Activated CD8-positive, alpha-beta memory T cell treated with anti-CD3 and anti-CD28 coated beads, Interleukin-2, amount 10 ng/mL, durations not matched to agents 7 days and 5 days (primary cell): ENCODE measurements around the gene EPB41L2. TPM values are rescaled to one million over a fixed set of nuclear protein-coding genes. Genes with fewer than 3 reads are reported as not detected.
"Not testable (repeated sequence)": the region's sequence is repeated elsewhere in the genome, so short reads cannot be mapped to it uniquely, and the experiment has no call there.

Experiments
- ATAC-seq: fragments of 150-1000 bp; cut with Tn5 transposase; one replicate; pipeline ENCODE4 v1.10.0; 2021; ENCODE audit warnings: moderate library complexity
- CTCF ChIA-PET: fragments of 350-600 bp; sonication (Branson Sonifier 250); formaldehyde crosslinking; loops from one replicate; lab custom pipeline; 2021; ENCODE audit warnings: antibody characterized with exemption; lab: Charles Lee
- DNase-seq: peaks from one replicate; pipeline ENCODE4 v3.0.0-alpha.2; 2020
- H3K27ac Mint-ChIP-seq: one replicate; pipeline ENCODE4 v1.8.0; 2021; ENCODE audit warnings: mild to moderate bottlenecking, mixed read lengths
- H3K27me3 Mint-ChIP-seq: one replicate; pipeline ENCODE4 v1.8.0; 2021; ENCODE audit warnings: mixed read lengths
- H3K36me3 Mint-ChIP-seq: one replicate; pipeline ENCODE4 v1.8.0; 2021; ENCODE audit warnings: mild to moderate bottlenecking, mixed read lengths
- H3K4me1 Mint-ChIP-seq: one replicate; pipeline ENCODE4 v1.8.0; 2021; ENCODE audit warnings: mixed read lengths
- H3K4me3 Mint-ChIP-seq: one replicate; pipeline ENCODE4 v1.8.0; 2021; ENCODE audit warnings: mild to moderate bottlenecking, moderate library complexity, mixed read lengths
- H3K9me3 Mint-ChIP-seq: one replicate; pipeline ENCODE4 v1.8.0; 2022; ENCODE audit warnings: low read depth, mixed read lengths
- total RNA-seq, 2 experiments: library from RNA; stranded (reverse); gene quantifications; one replicate each; pipeline ENCODE4 v1.2.3, GENCODE V29; 2021

EPB41L2 gene
- total RNA-seq, 2 experiments from 2014 or later, result 32.8 to 58.0 TPM

- CTCF ChIA-PET, result no interaction called here
- H3K4me1 Mint-ChIP-seq, result no peaks in the 10 kb centered on the region
- ATAC-seq (no peak), DNase-seq (no peak)
- H3K27me3 Mint-ChIP-seq, result no peaks in the 10 kb centered on the region
- no peak overlapping the region for H3K4me3 Mint-ChIP-seq
- H3K27ac Mint-ChIP-seq, result no peak overlapping the region
- H3K36me3 Mint-ChIP-seq, result no peaks in the 10 kb centered on the region
- no peaks in the 10 kb centered on the region for H3K9me3 Mint-ChIP-seq
These were observed 117.6 kb downstream of the EPB41L2 start for GRCh38 chr6:130945401-130945919.

GRCh38 chr6:130944486-130944885 lies 118.6 kb downstream of the EPB41L2 start:
- no peak overlapping the region for H3K27ac Mint-ChIP-seq
- no peaks in the 10 kb centered on the region for H3K9me3 Mint-ChIP-seq
- H3K4me1 Mint-ChIP-seq, result no peaks in the 10 kb centered on the region
- no peaks in the 10 kb centered on the region for H3K36me3 Mint-ChIP-seq
- no peak for ATAC-seq
- H3K4me3 Mint-ChIP-seq, result no peak overlapping the region
- no peak for DNase-seq
- H3K27me3 Mint-ChIP-seq, result no peaks in the 10 kb centered on the region
- CTCF ChIA-PET, result no interaction called here

GRCh38 chr6:130943738-130944137 lies 119.3 kb downstream of the EPB41L2 start:
- CTCF ChIA-PET, result no interaction called here
- no peak for ATAC-seq

GRCh38 chr6:130942752-130943151 lies 120.3 kb downstream of the EPB41L2 start:
- H3K9me3 Mint-ChIP-seq, ATAC-seq, CTCF ChIA-PET, H3K4me3 Mint-ChIP-seq, H3K4me1 Mint-ChIP-seq, H3K36me3 Mint-ChIP-seq, H3K27ac Mint-ChIP-seq, H3K27me3 Mint-ChIP-seq, DNase-seq: not testable (repeated sequence)

More at GRCh38 chr6:130943738-130944137, 119.3 kb downstream of the EPB41L2 start:
- H3K36me3 Mint-ChIP-seq, result no peaks in the 10 kb centered on the region
- no peak overlapping the region for H3K4me3 Mint-ChIP-seq
- H3K27me3 Mint-ChIP-seq, result no peaks in the 10 kb centered on the region
- no peak overlapping the region for H3K27ac Mint-ChIP-seq
- H3K9me3 Mint-ChIP-seq, result no peaks in the 10 kb centered on the region
- DNase-seq, result no peak
- H3K4me1 Mint-ChIP-seq, result no peaks in the 10 kb centered on the region

- no peak for ATAC-seq
- Mint-ChIP-seq H3K27me3 (no peaks in the 10 kb centered on the region), H3K27ac (no peak overlapping the region), H3K4me3 (no peak overlapping the region), H3K36me3 (no peaks in the 10 kb centered on the region), H3K4me1 (no peaks in the 10 kb centered on the region), H3K9me3 (no peaks in the 10 kb centered on the region)
- DNase-seq, result no peak
- CTCF ChIA-PET, result no interaction called here
These were observed 125.0 kb downstream of the EPB41L2 start for GRCh38 chr6:130937942-130938604.

- Mint-ChIP-seq H3K36me3 (no peaks in the 10 kb centered on the region), H3K4me1 (no peaks in the 10 kb centered on the region), H3K9me3 (no peaks in the 10 kb centered on the region), H3K27ac (no peak overlapping the region), H3K27me3 (no peaks in the 10 kb centered on the region), H3K4me3 (no peak overlapping the region)
- DNase-seq, result no peak
- no peak for ATAC-seq
- CTCF ChIA-PET, result no interaction called here
These were observed 126.1 kb downstream of the EPB41L2 start for GRCh38 chr6:130936933-130937332.

GRCh38 chr6:130935978-130936377 lies 127.1 kb downstream of the EPB41L2 start:
- H3K4me3 Mint-ChIP-seq, result no peak overlapping the region
- ATAC-seq, result no peak
- CTCF ChIA-PET, result no interaction called here
- no peak for DNase-seq
- no peaks in the 10 kb centered on the region for H3K4me1 Mint-ChIP-seq
- no peaks in the 10 kb centered on the region for H3K36me3 Mint-ChIP-seq
- no peak overlapping the region for H3K27ac Mint-ChIP-seq
- no peaks in the 10 kb centered on the region for H3K27me3 Mint-ChIP-seq
- H3K9me3 Mint-ChIP-seq, result no peaks in the 10 kb centered on the region

- CTCF ChIA-PET, result no interaction called here
- Mint-ChIP-seq H3K4me1 (no peaks in the 10 kb centered on the region), H3K4me3 (no peak overlapping the region), H3K27ac (no peak overlapping the region), H3K27me3 (no peaks in the 10 kb centered on the region), H3K36me3 (peaks cover 2% of the 10 kb centered on the region), H3K9me3 (no peaks in the 10 kb centered on the region)
- DNase-seq (no peak), ATAC-seq (no peak)
These were observed 128.0 kb downstream of the EPB41L2 start for GRCh38 chr6:130934848-130935585.

- Mint-ChIP-seq H3K27ac (no peak overlapping the region), H3K27me3 (no peaks in the 10 kb centered on the region), H3K9me3 (no peaks in the 10 kb centered on the region), H3K36me3 (peaks cover 2% of the 10 kb centered on the region), H3K4me3 (no peak overlapping the region), H3K4me1 (no peaks in the 10 kb centered on the region)
- DNase-seq (no peak), ATAC-seq (no peak)
- CTCF ChIA-PET, result no interaction called here
These were observed 129.3 kb downstream of the EPB41L2 start for GRCh38 chr6:130933712-130934200.

- ATAC-seq (no peak), DNase-seq (no peak)
- CTCF ChIA-PET, result no interaction called here
- Mint-ChIP-seq H3K9me3 (no peaks in the 10 kb centered on the region), H3K27ac (no peak overlapping the region), H3K4me1 (no peaks in the 10 kb centered on the region), H3K27me3 (no peaks in the 10 kb centered on the region), H3K4me3 (no peak overlapping the region), H3K36me3 (peaks cover 2% of the 10 kb centered on the region)
These were observed 130.1 kb downstream of the EPB41L2 start for GRCh38 chr6:130932921-130933320.

GRCh38 chr6:130932438-130932837 lies 130.6 kb downstream of the EPB41L2 start:
- H3K9me3 Mint-ChIP-seq, result no peaks in the 10 kb centered on the region
- no peak for DNase-seq
- no peaks in the 10 kb centered on the region for H3K27me3 Mint-ChIP-seq
- no peak overlapping the region for H3K4me3 Mint-ChIP-seq
- CTCF ChIA-PET, result no interaction called here
- H3K36me3 Mint-ChIP-seq, result peaks cover 2% of the 10 kb centered on the region
- no peaks in the 10 kb centered on the region for H3K4me1 Mint-ChIP-seq
- H3K27ac Mint-ChIP-seq, result no peak overlapping the region
- no peak for ATAC-seq

GRCh38 chr6:130931683-130932082 lies 131.4 kb downstream of the EPB41L2 start:
- H3K4me1 Mint-ChIP-seq, result no peaks in the 10 kb centered on the region
- CTCF ChIA-PET, result interaction anchor here (1.5 kb wide), 1 partner anchor 46 kb away, joined by 3 read pairs; no protein-coding TSS in a partner anchor
- H3K36me3 Mint-ChIP-seq, result peaks cover 2% of the 10 kb centered on the region
- DNase-seq (no peak), ATAC-seq (no peak)
- no peaks in the 10 kb centered on the region for H3K9me3 Mint-ChIP-seq
- no peak overlapping the region for H3K27ac Mint-ChIP-seq
- no peak overlapping the region for H3K4me3 Mint-ChIP-seq
- H3K27me3 Mint-ChIP-seq, result no peaks in the 10 kb centered on the region

GRCh38 chr6:130929036-130929678 lies 133.9 kb downstream of the EPB41L2 start:
- Mint-ChIP-seq H3K4me3 (no peak overlapping the region), H3K4me1 (no peaks in the 10 kb centered on the region), H3K36me3 (peaks cover 2% of the 10 kb centered on the region), H3K27me3 (no peaks in the 10 kb centered on the region), H3K9me3 (no peaks in the 10 kb centered on the region), H3K27ac (no peak overlapping the region)
- ATAC-seq (no peak), DNase-seq (no peak)
- CTCF ChIA-PET, result no interaction called here
